Transverse colon (tissue), 4 donors: ENCODE results near the gene ACACA. TPM values are rescaled to one million over a fixed set of nuclear protein-coding genes. Genes with fewer than 3 reads are reported as not detected.

Experiments
- DNase-seq: peaks from one replicate; pipeline ENCODE4 v3.0.0-alpha.2; 2019
- H3K27ac ChIP-seq, 4 donors: fragments of 200-600 bp; sonication (generic); 2 replicates each; pipeline ENCODE4 v1.5.1; 2016 to 2018; ENCODE audit warnings: inconsistent platforms in 4 of 4
- H3K27me3 ChIP-seq: fragments of 200-600 bp; sonication (generic); 2 replicates; pipeline ENCODE4 v1.5.1; 2017; ENCODE audit warnings: inconsistent platforms
- H3K36me3 ChIP-seq, 4 donors: fragments of 200-600 bp; sonication (generic); 2 replicates each; pipeline ENCODE4 v1.5.1; 2017 to 2019; ENCODE audit warnings: inconsistent platforms in 4 of 4
- H3K4me1 ChIP-seq, 4 donors: fragments of 200-600 bp; sonication (generic); 2 replicates each; pipeline ENCODE4 v1.5.1; 2017 to 2020; ENCODE audit warnings: inconsistent platforms in 4 of 4
- H3K4me3 ChIP-seq, 4 donors: fragments of 200-600 bp; sonication (generic); 1 replicate in 1 of 4; 2 replicates in 3 of 4; pipeline versions ENCODE4 v1.5.1 to v1.6.1; 2017 to 2019; ENCODE audit warnings: inconsistent platforms in 4 of 4
- H3K9me3 ChIP-seq, 2 donors: fragments of 200-600 bp; sonication (generic); 2 replicates each; pipeline ENCODE4 v1.5.1; 2017 to 2019; ENCODE audit warnings: inconsistent platforms in 2 of 2
- EP300 ChIP-seq: sonication (generic); formaldehyde crosslinking; IDR thresholded peaks from one replicate; pipeline ENCODE4 v1.6.1; 2017; ENCODE audit warnings: antibody characterized with exemption, low read depth
- POLR2A ChIP-seq: fragments of 450-650 bp; IDR thresholded peaks from one replicate; pipeline ENCODE4 v1.6.1; 2016; ENCODE audit warnings: antibody characterized with exemption, mild to moderate bottlenecking, moderate library complexity
- POLR2AphosphoS5 ChIP-seq, 3 donors: sonication (generic); formaldehyde crosslinking; IDR thresholded peaks; one replicate each; pipeline ENCODE4 v1.6.1; 2016; ENCODE audit warnings: antibody characterized with exemption in 3 of 3
- WGBS, 2 donors: methylation state at CpG; one replicate each; pipeline ENCODE4 v1.1.5; 2018; ENCODE audit warnings: low coverage in 1 of 2; 5-methylcytosine and 5-hydroxymethylcytosine counted together
- in situ Hi-C, 4 donors: fragments of 200-750 bp; cut with MboI; loops; one replicate each; pipeline versions ENCODE4 v1.15.0 to v1.15.1; 2017; ENCODE audit warnings: low sequenced_read_pairs in 3 of 4, low pct_ligation_motif_present in 1 of 4, low pct_unique_long_range_greater_than_20kb in 1 of 4
- intact Hi-C: fragments of 100-400 bp; cut with DNase I; formaldehyde crosslinking; loops from one replicate; pipeline ENCODE4 v1.15.1; 2023; ENCODE audit warnings: low total_unique reads
- total RNA-seq, 4 donors: library from RNA; depleted of rRNA; stranded (reverse); fragments of >200 nt; gene quantifications; one replicate each; pipeline ENCODE4 v1.1.0, GENCODE V29; 2016
- TF ChIP-seq, protein P1 (sequence below), 5 experiments: fragments of 200-600 bp in 3 of 5; fragments of 450-650 bp in 2 of 5; sonication (generic) in 3 of 5; IDR thresholded peaks; 1 replicate in 2 of 5; 2 replicates in 3 of 5; pipeline ENCODE4 v1.5.1; 2016 to 2017; ENCODE audit warnings: antibody characterized with exemption in 5 of 5, inconsistent platforms in 3 of 5, mild to moderate bottlenecking in 2 of 5, moderate library complexity in 1 of 5

Gene ACACA
- total RNA-seq, 4 donors from 2014 or later = 21.7 to 173 (median 23.9) TPM

DNA sequence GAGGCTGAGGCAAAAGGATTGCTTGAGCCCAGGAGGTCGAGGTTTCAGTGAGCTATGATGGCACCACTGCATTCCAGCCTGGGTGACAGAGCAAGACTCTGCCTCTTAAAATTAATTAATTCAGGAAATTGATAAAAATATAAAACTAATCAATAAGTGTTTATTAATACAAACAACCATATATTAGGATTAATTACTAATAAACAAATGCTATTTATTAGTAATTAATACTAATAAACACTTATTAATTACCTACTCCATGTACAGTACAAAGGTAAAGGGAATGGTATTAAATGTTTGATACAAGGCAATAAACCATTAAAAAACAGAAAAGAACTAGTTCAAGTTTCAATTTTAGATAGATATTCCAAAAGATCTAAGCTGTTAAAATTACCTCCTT lies 150.0 kb downstream of the ACACA start:
- peaks cover 0 to 19% (median 2%) of the 10 kb centered on the region in 4 donors for H3K36me3 ChIP-seq
- TF ChIP-seq POLR2AphosphoS5 (IDR thresholded peaks at IDR 0.05) = no peak
- TF ChIP-seq, protein P1, sequence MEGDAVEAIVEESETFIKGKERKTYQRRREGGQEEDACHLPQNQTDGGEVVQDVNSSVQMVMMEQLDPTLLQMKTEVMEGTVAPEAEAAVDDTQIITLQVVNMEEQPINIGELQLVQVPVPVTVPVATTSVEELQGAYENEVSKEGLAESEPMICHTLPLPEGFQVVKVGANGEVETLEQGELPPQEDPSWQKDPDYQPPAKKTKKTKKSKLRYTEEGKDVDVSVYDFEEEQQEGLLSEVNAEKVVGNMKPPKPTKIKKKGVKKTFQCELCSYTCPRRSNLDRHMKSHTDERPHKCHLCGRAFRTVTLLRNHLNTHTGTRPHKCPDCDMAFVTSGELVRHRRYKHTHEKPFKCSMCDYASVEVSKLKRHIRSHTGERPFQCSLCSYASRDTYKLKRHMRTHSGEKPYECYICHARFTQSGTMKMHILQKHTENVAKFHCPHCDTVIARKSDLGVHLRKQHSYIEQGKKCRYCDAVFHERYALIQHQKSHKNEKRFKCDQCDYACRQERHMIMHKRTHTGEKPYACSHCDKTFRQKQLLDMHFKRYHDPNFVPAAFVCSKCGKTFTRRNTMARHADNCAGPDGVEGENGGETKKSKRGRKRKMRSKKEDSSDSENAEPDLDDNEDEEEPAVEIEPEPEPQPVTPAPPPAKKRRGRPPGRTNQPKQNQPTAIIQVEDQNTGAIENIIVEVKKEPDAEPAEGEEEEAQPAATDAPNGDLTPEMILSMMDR (IDR thresholded peaks at IDR 0.05) = no peak
- TF ChIP-seq EP300 = no peak
- no peak for TF ChIP-seq POLR2A
- in situ Hi-C loops (no loop called here), intact Hi-C loops (no loop called here)
- no peak overlapping the region for H3K27ac ChIP-seq
- H3K4me1 ChIP-seq = no peaks in the 10 kb centered on the region
- H3K9me3 ChIP-seq = no peaks in the 10 kb centered on the region
- 100% methylated on average over 1 of the region's 1 CpG for WGBS, 2 donors
- no peak overlapping the region for H3K4me3 ChIP-seq
- H3K27me3 ChIP-seq = no peaks in the 10 kb centered on the region
- DNase-seq = no peak

DNA sequence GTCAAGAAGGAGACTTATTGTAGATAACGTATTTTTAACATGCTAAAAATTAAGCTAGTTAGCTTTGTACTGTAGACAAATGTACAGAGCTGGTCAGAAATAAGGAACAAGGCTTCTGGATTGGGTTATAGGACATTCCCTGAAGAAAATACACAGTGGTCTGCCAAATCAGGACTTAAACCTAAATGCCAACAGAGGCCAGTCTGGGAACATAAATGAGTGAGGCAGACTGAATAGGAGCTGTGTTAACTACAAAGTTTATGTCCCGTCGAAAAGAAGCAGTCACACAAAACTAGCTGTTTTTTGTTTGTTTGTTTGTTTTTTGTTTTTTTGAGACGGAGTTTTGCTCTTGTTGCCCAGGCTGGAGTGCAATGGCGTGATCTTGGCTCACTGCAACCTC lies 151.2 kb downstream of the ACACA start:
- H3K4me3 ChIP-seq = no peak overlapping the region
- H3K9me3 ChIP-seq = no peaks in the 10 kb centered on the region
- DNase-seq = no peak
- peaks cover 0 to 30% (median 3%) of the 10 kb centered on the region in 4 donors for H3K36me3 ChIP-seq
- no peaks in the 10 kb centered on the region for H3K27me3 ChIP-seq
- 88 to 94% methylated on average over 5 of the region's 5 CpGs for WGBS, 2 donors
- in situ Hi-C loops (no loop called here), intact Hi-C loops (no loop called here)
- H3K4me1 ChIP-seq = no peaks in the 10 kb centered on the region
- TF ChIP-seq EP300 = no peak
- no peak for TF ChIP-seq POLR2A
- TF ChIP-seq POLR2AphosphoS5 (IDR thresholded peaks at IDR 0.05) = no peak
- TF ChIP-seq, protein P1 (IDR thresholded peaks at IDR 0.05) = no peak
- no peak overlapping the region for H3K27ac ChIP-seq

DNA sequence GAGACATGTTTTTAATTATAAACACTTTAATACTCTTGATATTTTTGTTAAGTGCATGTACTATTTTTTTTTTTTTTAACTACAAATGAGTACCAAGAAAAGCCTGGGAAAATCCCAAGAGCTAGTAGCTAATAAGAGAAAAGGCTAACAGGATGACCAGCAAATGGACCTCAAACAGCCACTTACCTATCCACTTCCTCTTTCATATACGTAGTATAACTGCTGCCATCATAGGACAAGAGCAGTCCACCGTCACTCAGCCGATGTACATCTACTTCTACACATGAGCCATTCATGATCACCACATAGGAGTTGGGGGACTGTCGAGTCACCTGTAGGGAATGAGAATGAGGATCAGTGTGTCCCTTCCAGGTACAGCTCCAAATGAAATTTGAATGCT lies 158.8 kb downstream of the ACACA start:
- Histone ChIP-seq H3K27ac (no peak overlapping the region), H3K4me3 (no peak overlapping the region), H3K4me1 (no peaks in the 10 kb centered on the region), H3K36me3 (peaks cover 0 to 51% (median 22%) of the 10 kb centered on the region in 4 donors), H3K27me3 (no peaks in the 10 kb centered on the region), H3K9me3 (no peaks in the 10 kb centered on the region)
- intact Hi-C loops (no loop called here), in situ Hi-C loops (loop anchor here in 3 of 4 donors (10.0 to 25.0 kb wide), 3 partner anchors 611 to 636 kb away; partner anchors contain the start of gene MRM1 (in 1 of the 3))
- no peak for DNase-seq
- WGBS, 2 donors = 85 to 89% methylated on average over 4 of the region's 4 CpGs
- TF ChIP-seq POLR2AphosphoS5 (IDR thresholded peaks at IDR 0.05) = no peak
- TF ChIP-seq, protein P1 (IDR thresholded peaks at IDR 0.05) = no peak
- TF ChIP-seq EP300 = no peak

GRCh38 chr17:37246085-37246484 lies 160.6 kb downstream of the ACACA start:
- Histone ChIP-seq H3K4me1 (no peaks in the 10 kb centered on the region), H3K9me3 (no peaks in the 10 kb centered on the region), H3K27ac (no peak overlapping the region), H3K36me3 (peaks cover 0 to 53% (median 18%) of the 10 kb centered on the region in 4 donors), H3K27me3 (no peaks in the 10 kb centered on the region), H3K4me3 (no peak overlapping the region)
- no peak for DNase-seq
- WGBS, 2 donors = 94 to 95% methylated on average over 2 of the region's 2 CpGs
- in situ Hi-C loops = loop anchor here in 3 of 4 donors (10.0 to 25.0 kb wide), 3 partner anchors 609 to 634 kb away; partner anchors contain the start of gene MRM1 (in 1 of the 3)
- TF ChIP-seq POLR2AphosphoS5 (IDR thresholded peaks at IDR 0.05) (no peak), POLR2A (no peak)
- TF ChIP-seq, protein P1 (IDR thresholded peaks at IDR 0.05) = no peak
- intact Hi-C loops = no loop called here
